Spinal cord (tissue), 10 donors: ENCODE data around the gene TTC9C. TPM values are rescaled to one million over a fixed set of nuclear protein-coding genes. Genes with fewer than 3 reads are reported as not detected.
"Not testable (repeated sequence)": the region's sequence is repeated elsewhere in the genome, so short reads cannot be mapped to it uniquely, and the experiment has no call there.

Source experiments
- DNase-seq, 6 donors: peaks; one replicate each; pipeline versions ENCODE4 v3.0.0 to v3.0.0-alpha.2; 2013 to 2015; ENCODE audit warnings: low spot score in 6 of 6, low read depth in 4 of 6
- H3K27ac ChIP-seq: one replicate; pipeline ENCODE4 v1.5.1; 2013; ENCODE audit warnings: low read depth, low read length, control low read depth
- H3K27me3 ChIP-seq: one replicate; pipeline ENCODE4 v1.6.1; 2013; ENCODE audit warnings: low read length; ENCODE audit not compliant: control insufficient read depth, insufficient read depth
- H3K36me3 ChIP-seq: one replicate; pipeline ENCODE4 v1.6.1; 2013; ENCODE audit warnings: low read length; ENCODE audit not compliant: control insufficient read depth, insufficient read depth
- H3K4me1 ChIP-seq: one replicate; pipeline ENCODE4 v1.6.1; 2013; ENCODE audit warnings: low read length; ENCODE audit not compliant: control insufficient read depth, insufficient read depth
- H3K4me3 ChIP-seq: one replicate; pipeline ENCODE4 v1.5.1; 2013; ENCODE audit warnings: low read depth, low read length, control low read depth
- H3K9me3 ChIP-seq: one replicate; pipeline ENCODE4 v1.6.1; 2013; ENCODE audit warnings: low read length; ENCODE audit not compliant: control insufficient read depth, insufficient read depth
- WGBS: methylation state at CpG from one replicate; pipeline ENCODE4 v1.1.5; 2013; ENCODE audit warnings: missing lambda C conversion rate; ENCODE audit not compliant: insufficient coverage; 5-methylcytosine and 5-hydroxymethylcytosine counted together
- polyA plus RNA-seq, 2 donors: library from polyadenylated mRNA; unstranded; fragments of 120-200 nt; gene quantifications; one replicate each; pipeline ENCODE4 v1.2.1, GENCODE V29; 2013; ENCODE audit not compliant: insufficient read length in 2 of 2
- total RNA-seq, 2 donors: library from RNA; depleted of rRNA in 1 of 2; stranded (reverse); fragments of 120-200 nt in 1 of 2; fragments of >200 nt in 1 of 2; gene quantifications; one replicate each; pipeline versions ENCODE4 v1.2.3 to v1.2.4, GENCODE V29; 2013 to 2014
- donor health status: healthy.

The TTC9C gene
- total and polyA plus RNA-seq, 4 donors, result 30.7 to 47.5 (median 37.9) TPM

GRCh38 chr11:62732830-62733229 is 4.5 kb downstream of the TTC9C start:
- peak in 2 of 6 donors; percentile 42 to 60 for DNase-seq
- Histone ChIP-seq H3K27ac (no peak overlapping the region), H3K36me3 (peaks cover 49% of the 10 kb centered on the region), H3K27me3 (no peaks in the 10 kb centered on the region), H3K4me1 (peaks cover 20% of the 10 kb centered on the region), H3K4me3 (no peak overlapping the region), H3K9me3 (no peaks in the 10 kb centered on the region)
- no CpG with 5 or more reads among the region's 2 CpGs for WGBS

- Histone ChIP-seq H3K9me3 (no peaks in the 10 kb centered on the region), H3K27me3 (no peaks in the 10 kb centered on the region), H3K36me3 (peaks cover 55% of the 10 kb centered on the region), H3K4me3 (no peak overlapping the region), H3K4me1 (no peaks in the 10 kb centered on the region), H3K27ac (no peak overlapping the region)
- no peak for DNase-seq
Observed at GRCh38 chr11:62737196-62737595, 8.9 kb downstream of the TTC9C start.

GRCh38 chr11:62747475-62748160 is 19.3 kb downstream of the TTC9C start:
- Histone ChIP-seq H3K36me3 (peaks cover 16% of the 10 kb centered on the region), H3K4me1 (peaks cover 10% of the 10 kb centered on the region), H3K27ac (peak overlapping the region; percentile 17), H3K4me3 (no peak overlapping the region), H3K27me3 (no peaks in the 10 kb centered on the region), H3K9me3 (no peaks in the 10 kb centered on the region)
- DNase-seq, result peak in 2 of 6 donors; percentile 17 to 39
- WGBS, result 86% methylated on average over 2 of the region's 9 CpGs

GRCh38 chr11:62749931-62750330 is 21.6 kb downstream of the TTC9C start:
- H3K4me1 ChIP-seq, result peaks cover 29% of the 10 kb centered on the region
- peaks cover 24% of the 10 kb centered on the region for H3K36me3 ChIP-seq
- DNase-seq, H3K9me3 ChIP-seq, H3K27me3 ChIP-seq, H3K4me3 ChIP-seq, H3K27ac ChIP-seq: not testable (repeated sequence)
- WGBS, result 100% methylated on average over 3 of the region's 5 CpGs

- H3K36me3 ChIP-seq, result peaks cover 24% of the 10 kb centered on the region
- WGBS, result 98% methylated on average over 12 of the region's 14 CpGs
- H3K4me3 ChIP-seq, result no peak overlapping the region
- no peaks in the 10 kb centered on the region for H3K27me3 ChIP-seq
- H3K27ac ChIP-seq, result no peak overlapping the region
- DNase-seq, result no peak
- no peaks in the 10 kb centered on the region for H3K9me3 ChIP-seq
- peaks cover 28% of the 10 kb centered on the region for H3K4me1 ChIP-seq
Observed at GRCh38 chr11:62752177-62752785, 24.0 kb downstream of the TTC9C start.

GRCh38 chr11:62752994-62753735 is 24.9 kb downstream of the TTC9C start:
- 78% methylated on average over 13 of the region's 15 CpGs for WGBS
- no peak for DNase-seq
- Histone ChIP-seq H3K9me3 (no peaks in the 10 kb centered on the region), H3K36me3 (peaks cover 24% of the 10 kb centered on the region), H3K27me3 (no peaks in the 10 kb centered on the region), H3K27ac (peak overlapping the region; percentile 98), H3K4me3 (peak overlapping the region; percentile 90), H3K4me1 (peaks cover 25% of the 10 kb centered on the region)

GRCh38 chr11:62753736-62754603 is 25.7 kb downstream of the TTC9C start, which contains the start of gene ZBTB3:
ZBTB3 (minus strand) TSS chr11:62754160; CDS start chr11:62753664, 496 bp downstream.
- DNase-seq, result peak; percentile 94 to 100 (median 97)
- Histone ChIP-seq H3K27me3 (no peaks in the 10 kb centered on the region), H3K27ac (peak within 1 kb of the TSS; percentile 98), H3K4me1 (peaks cover 25% of the 10 kb centered on the region), H3K9me3 (no peaks in the 10 kb centered on the region), H3K4me3 (peak within 1 kb of the TSS; percentile 90), H3K36me3 (peaks cover 21% of the 10 kb centered on the region)
- under 1% methylated on average over 47 of the region's 47 CpGs for WGBS

- Histone ChIP-seq H3K27me3 (no peaks in the 10 kb centered on the region), H3K4me3 (no peak overlapping the region), H3K27ac (peak overlapping the region; percentile 10), H3K9me3 (no peaks in the 10 kb centered on the region), H3K4me1 (peaks cover 25% of the 10 kb centered on the region), H3K36me3 (peaks cover 21% of the 10 kb centered on the region)
- no peak for DNase-seq
- 68% methylated on average over 4 of the region's 10 CpGs for WGBS
Observed at GRCh38 chr11:62755086-62755615, 26.9 kb downstream of the TTC9C start.
